GM19193 (cell line): ENCODE data around the gene CA7.

Experiments used
- POLR2A ChIP-seq: IDR thresholded peaks from 4 replicates; pipeline ENCODE4 v1.6.1; 2011; ENCODE audit not compliant: insufficient read depth, insufficient read length; ENCODE audit errors: extremely low read depth

CA7 gene

GRCh38 chr16:66894948-66895688, 50.9 kb downstream of the CA7 start:
- TF ChIP-seq POLR2A: no peak

- no peak for TF ChIP-seq POLR2A
Observed at GRCh38 chr16:66895689-66895979, 51.4 kb downstream of the CA7 start.

GRCh38 chr16:66895999-66896398, 51.8 kb downstream of the CA7 start:
- no peak for TF ChIP-seq POLR2A

GRCh38 chr16:66898207-66898606, 54.0 kb downstream of the CA7 start:
- no peak for TF ChIP-seq POLR2A

GRCh38 chr16:66898933-66899309, 54.7 kb downstream of the CA7 start:
- no peak for TF ChIP-seq POLR2A

- TF ChIP-seq POLR2A: no peak
Observed at GRCh38 chr16:66899310-66899944, 55.2 kb downstream of the CA7 start.

- TF ChIP-seq POLR2A: no peak
Observed at GRCh38 chr16:66899945-66900710, 55.9 kb downstream of the CA7 start.

- no peak for TF ChIP-seq POLR2A
Observed at GRCh38 chr16:66900721-66901441, 56.7 kb downstream of the CA7 start.

- no peak for TF ChIP-seq POLR2A
Observed at GRCh38 chr16:66901626-66902025, 57.4 kb downstream of the CA7 start.

- TF ChIP-seq POLR2A: no peak
Observed at GRCh38 chr16:66902648-66903543, 58.7 kb downstream of the CA7 start.
